HPDE6-E6E7 (cell line): ENCODE measurements around the gene PSEN1.

Experiments
- DNase-seq: peaks from one replicate; pipeline ENCODE4 v3.0.0; 2011; ENCODE audit warnings: missing footprints; ENCODE audit errors: extremely low spot score

Gene PSEN1

DNA sequence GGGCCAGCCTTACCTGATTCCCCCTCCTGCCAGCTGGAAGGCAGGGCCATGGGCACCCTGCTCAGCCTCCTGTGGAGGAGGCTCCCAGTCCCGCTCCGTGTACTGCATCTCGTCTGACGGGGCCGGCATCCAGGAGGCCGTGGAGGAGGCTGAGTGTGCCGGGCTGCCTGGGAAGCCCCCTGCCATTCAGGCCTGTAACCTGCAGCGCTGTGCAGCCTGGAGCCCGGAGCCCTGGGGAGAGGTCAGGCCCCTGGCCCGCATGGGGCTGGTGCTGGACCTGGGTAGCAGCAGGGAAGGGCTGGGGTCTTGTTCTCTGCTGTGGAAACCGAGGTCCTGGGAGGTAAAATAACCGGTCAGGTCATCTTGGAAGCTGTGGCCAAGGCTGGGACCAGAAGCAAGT is 117.4 kb downstream of the PSEN1 start:
- no peak for DNase-seq

- no peak for DNase-seq
These were observed 118.1 kb downstream of the PSEN1 start for GRCh38 chr14:73254247-73255004.

DNA sequence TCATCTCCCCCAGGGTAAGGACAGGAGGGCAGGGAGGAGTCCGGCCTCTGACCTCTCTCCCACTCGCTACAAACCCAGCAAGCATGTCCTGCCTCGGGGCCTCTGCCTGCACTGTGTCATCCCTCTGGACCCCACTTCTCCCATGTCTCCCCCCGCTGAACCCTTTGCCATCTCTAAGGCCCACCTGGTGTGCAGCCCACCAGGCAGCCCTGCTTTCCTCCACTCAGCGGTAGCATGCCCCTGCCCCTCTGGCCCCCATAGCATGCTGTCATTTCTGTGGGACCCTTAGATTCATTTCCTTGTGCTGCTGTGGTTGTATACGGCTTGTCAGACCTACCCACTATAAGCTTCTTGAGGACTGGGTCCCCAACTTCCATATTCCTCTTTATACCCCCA is 118.7 kb downstream of the PSEN1 start:
- no peak for DNase-seq

- no peak for DNase-seq
These were observed 119.5 kb downstream of the PSEN1 start for GRCh38 chr14:73255693-73256225.

DNA sequence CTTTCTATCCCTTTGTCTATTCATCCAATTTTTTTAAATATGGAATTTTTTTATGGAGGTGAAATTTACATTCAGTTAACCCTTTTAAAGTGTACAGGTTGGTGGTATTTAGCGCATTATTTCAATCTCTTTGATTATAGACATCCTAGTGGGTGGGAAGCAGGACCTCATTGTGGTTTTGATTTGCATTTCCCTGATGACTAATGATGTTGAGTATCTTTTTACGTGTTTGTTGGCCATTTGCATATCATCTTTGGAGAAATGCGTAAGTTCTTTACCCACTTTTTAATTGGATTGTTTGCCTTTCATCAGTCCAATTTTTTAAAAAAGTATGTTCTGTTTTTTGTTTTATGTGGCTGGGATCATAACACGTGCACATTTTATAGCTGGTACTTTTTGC is 121.8 kb downstream of the PSEN1 start:
- no peak for DNase-seq

GRCh38 chr14:73258845-73259611 is 122.7 kb downstream of the PSEN1 start:
- DNase-seq: no peak

DNA sequence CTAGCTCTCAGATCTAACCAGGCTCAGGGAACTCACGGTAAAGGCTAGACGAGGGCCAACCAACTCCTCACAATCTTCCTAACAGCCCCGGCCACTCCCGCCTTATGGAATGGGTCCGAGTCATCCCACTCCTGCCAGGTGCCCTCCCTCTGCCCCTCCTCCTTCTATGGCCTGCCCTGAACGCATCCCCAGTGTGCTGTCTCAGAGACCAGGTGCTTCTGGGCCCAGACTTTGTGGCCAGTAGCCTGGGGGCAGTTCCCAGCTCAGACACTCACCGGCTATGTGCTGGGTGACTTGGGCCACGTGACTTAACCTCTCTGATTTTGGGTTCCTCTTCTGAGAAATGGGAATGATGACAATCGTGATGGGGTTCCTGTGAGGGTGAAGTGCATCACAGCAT is 123.5 kb downstream of the PSEN1 start:
- no peak for DNase-seq

- no peak for DNase-seq
These were observed 124.3 kb downstream of the PSEN1 start for GRCh38 chr14:73260574-73260973.

- no peak for DNase-seq
These were observed 124.8 kb downstream of the PSEN1 start for GRCh38 chr14:73261075-73261474.

- no peak for DNase-seq
These were observed 125.5 kb downstream of the PSEN1 start for GRCh38 chr14:73261520-73262426.

- no peak for DNase-seq
These were observed 126.3 kb downstream of the PSEN1 start for GRCh38 chr14:73262427-73263183.

GRCh38 chr14:73263606-73264005 is 127.3 kb downstream of the PSEN1 start:
- no peak for DNase-seq

DNA sequence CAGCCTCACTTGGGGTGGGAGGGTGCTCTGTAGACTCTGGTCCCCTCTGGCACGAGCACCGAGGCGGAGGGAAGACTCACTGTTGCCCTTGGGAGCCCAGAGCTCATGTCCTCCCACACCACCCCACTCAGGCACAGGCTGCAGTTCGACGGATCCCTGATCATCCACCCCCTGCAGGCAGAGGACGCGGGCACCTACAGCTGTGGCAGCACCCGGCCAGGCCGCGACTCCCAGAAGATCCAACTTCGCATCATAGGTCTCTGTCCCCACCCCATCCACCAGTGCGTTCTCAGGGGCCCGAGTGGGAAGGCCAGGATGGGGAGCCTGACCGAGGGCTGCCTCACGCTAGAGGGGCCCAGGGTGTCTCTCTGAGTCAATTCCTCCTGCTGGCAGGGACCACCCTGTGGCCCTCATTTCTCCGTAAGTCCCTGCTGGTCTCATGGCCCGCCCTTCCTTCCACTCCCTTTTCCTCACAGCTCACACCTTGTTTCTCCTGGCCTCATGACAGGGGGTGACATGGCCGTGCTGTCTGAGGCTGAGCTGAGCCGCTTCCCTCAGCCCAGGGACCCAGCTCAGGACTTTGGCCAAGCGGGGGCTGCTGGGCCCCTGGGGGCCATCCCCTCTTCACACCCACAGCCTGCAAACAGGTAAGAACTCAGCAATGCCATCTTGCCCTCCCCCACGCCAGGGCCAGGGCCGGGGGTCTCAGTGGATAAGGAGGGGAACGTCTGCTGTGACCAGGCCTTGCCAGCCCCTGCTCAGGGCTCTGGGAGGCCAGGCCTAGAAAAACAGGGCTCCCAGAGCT is 128.0 kb downstream of the PSEN1 start:
- no peak for DNase-seq

DNA sequence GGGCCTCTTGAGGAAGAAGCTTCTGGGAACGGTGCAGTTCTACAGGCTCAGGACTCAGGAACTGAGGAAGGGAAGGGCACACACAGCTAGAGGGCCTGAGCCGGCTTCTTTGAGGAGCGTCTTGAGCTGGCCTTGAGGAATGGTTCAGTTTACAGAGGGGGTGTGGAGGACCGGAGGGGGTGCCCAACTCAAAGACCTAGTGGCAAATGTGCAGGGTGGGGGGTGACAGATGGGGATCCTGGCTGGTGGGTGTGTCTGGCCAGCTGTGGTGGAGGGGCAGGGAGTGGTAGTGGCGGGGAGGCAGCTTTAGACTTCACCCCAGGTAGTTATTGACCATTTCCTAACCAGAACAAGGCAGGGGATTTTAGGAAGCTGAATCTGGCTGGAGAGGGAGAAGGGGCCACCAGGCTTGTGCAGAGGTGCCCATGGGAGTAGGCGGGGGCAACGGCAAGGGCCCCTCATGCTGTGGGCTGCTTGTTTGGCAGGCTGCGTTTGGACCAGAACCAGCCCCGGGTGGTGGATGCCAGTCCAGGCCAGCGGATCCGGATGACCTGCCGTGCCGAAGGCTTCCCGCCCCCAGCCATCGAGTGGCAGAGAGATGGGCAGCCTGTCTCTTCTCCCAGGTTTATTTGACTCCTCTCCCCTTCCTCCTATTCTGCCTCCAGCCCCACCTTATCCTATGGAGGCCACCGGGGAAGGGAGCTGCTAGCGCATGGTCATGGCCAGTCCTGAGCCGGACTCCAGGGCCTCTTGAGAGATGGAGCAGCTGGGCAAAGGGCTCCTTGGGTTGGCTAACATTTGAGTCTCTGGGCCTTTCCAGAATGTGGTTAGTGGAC is 128.8 kb downstream of the PSEN1 start:
- DNase-seq: no peak

DNA sequence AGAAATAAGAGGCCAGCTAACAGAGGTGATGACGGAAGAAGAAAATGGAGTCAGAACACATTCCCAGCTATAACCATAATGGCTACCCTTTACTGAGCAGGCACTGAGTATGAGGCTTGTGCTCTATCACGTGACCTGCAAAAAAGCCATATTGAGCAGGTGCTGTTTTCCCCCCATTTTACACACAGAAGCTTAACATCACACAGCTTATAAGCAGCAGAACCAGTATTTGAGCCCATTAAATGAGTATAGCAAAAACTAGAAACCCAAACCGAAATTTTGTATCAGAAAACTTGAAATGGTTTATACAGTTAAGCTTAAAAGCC is 129.4 kb downstream of the PSEN1 start:
- no peak for DNase-seq

DNA sequence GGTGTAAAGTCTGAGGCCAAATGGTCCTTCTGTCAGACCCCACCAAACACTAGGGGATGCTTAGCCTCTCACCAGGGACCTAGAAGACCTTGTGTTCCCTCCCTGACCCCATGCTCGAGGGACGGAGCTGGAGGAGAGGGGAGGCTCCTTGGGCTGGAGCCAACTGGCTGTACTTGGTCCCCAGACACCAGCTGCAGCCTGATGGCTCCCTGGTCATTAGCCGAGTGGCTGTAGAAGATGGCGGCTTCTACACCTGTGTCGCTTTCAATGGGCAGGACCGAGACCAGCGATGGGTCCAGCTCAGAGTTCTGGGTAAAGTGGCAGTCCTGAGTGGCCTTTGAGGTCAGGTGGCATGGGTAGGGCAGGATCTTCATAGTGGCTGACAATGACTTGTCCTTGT is 130.0 kb downstream of the PSEN1 start:
- no peak for DNase-seq

DNA sequence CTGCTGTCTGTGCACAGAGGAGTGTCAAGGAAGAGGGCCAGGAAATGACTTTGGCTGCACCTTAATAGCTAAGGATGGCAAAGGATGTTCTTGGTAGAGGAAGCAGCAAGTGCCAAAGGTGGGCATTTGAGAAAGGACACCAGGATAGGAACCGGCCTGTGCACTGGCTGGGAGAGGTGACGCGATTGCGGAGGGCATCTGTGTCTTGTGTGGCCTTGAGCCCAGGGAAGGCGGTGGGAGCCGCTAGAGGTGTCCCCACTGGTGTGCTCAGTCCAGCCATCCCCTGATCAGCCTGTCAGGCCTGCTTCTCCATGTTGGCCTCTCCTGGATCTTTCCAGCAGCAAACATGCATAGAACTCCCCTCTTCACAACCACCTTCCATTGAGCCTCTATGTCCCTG is 131.2 kb downstream of the PSEN1 start:
- no peak for DNase-seq

- no peak for DNase-seq
These were observed 133.6 kb downstream of the PSEN1 start for GRCh38 chr14:73269729-73270531.

- no peak for DNase-seq
These were observed 136.1 kb downstream of the PSEN1 start for GRCh38 chr14:73272393-73272792.
